ENCODE results near the gene WASHC1. TPM values are rescaled to one million over a fixed set of nuclear protein-coding genes. Genes with fewer than 3 reads are reported as not detected.
"Not testable (repeated sequence)": the region's sequence is repeated elsewhere in the genome, so short reads cannot be mapped to it uniquely, and the experiment has no call there.

The WASHC1 gene, protein sequence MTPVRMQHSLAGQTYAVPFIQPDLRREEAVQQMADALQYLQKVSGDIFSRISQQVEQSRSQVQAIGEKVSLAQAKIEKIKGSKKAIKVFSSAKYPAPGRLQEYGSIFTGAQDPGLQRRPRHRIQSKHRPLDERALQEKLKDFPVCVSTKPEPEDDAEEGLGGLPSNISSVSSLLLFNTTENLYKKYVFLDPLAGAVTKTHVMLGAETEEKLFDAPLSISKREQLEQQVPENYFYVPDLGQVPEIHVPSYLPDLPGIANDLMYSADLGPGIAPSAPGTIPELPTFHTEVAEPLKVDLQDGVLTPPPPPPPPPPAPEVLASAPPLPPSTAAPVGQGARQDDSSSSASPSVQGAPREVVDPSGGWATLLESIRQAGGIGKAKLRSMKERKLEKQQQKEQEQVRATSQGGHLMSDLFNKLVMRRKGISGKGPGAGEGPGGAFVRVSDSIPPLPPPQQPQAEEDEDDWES
- 10 to 100 TPM in 3 of 4 donors, 1 to 10 TPM in 1; 8.2 to 14.6 (median 12.1) TPM for total RNA-seq
- polyA plus RNA-seq = 10.8 TPM
- long read RNA-seq, donor 1, partial matches to known transcripts = 2 of 6 reads
- long read RNA-seq, donor 1, other reads (novel, unspliced or antisense) = 4 of 6 reads
- long read RNA-seq, donor 2, partial matches to known transcripts = 0 of 8 reads
- long read RNA-seq, donor 2, other reads (novel, unspliced or antisense) = 8 of 8 reads
- long read RNA-seq, donor 3, partial matches to known transcripts = 2 of 10 reads
- long read RNA-seq, donor 3, other reads (novel, unspliced or antisense) = 8 of 10 reads
- long read RNA-seq, donor 4, partial matches to known transcripts = 0 of 3 reads
- long read RNA-seq, donor 4, other reads (novel, unspliced or antisense) = 3 of 3 reads

DNA sequence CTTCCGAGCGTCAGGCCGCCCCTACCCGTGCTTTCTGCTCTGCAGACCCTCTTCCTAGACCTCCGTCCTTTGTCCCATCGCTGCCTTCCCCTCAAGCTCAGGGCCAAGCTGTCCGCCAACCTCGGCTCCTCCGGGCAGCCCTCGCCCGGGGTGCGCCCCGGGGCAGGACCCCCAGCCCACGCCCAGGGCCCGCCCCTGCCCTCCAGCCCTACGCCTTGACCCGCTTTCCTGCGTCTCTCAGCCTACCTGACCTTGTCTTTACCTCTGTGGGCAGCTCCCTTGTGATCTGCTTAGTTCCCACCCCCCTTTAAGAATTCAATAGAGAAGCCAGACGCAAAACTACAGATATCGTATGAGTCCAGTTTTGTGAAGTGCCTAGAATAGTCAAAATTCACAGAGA lies at the start of gene WASHC1:
Gene WASHC1 (minus strand): TSS at position 101 of the 400 bp plus-strand sequence. CDS start 4,457 bp downstream, outside the sequence.
- H3K4me1 ChIP-seq (ENCODE audit: control insufficient read depth, insufficient read depth, low read length); H3K27ac ChIP-seq (ENCODE audit: low read length); DNase-seq; intact Hi-C loops (cut with DNase I); H3K27me3 ChIP-seq (ENCODE audit: control insufficient read depth, insufficient read depth); H3K9me3 ChIP-seq (ENCODE audit: control insufficient read depth, low read length); ATAC-seq: not testable (repeated sequence)
- peak within 1 kb of the TSS; percentile 50 for H3K4me3 ChIP-seq (ENCODE audit: low read length)
- 13% methylated on average over 3 of the region's 20 CpGs for WGBS

DNA sequence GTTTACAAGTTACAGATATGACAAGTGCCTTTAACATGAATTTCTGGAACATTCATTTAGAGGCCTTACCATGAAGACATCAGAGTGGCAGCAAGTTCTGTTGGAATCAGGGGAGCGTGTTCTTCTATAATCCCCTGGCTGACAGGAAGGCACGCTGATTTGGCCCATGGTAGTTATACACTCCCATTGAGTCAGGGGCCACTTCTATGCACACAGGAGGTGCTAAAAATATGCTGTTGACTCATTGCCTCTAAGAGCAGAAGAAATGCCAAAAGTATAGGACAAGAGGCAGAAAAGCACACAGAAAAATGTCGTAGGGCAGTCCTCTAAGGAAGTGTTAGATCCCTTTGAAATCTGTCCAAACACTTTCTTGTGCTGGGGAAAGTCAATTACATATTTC lies 49.1 kb upstream of the WASHC1 start:
- intact Hi-C loops (cut with DNase I); H3K27ac ChIP-seq (ENCODE audit: low read length); H3K9me3 ChIP-seq (ENCODE audit: control insufficient read depth, low read length); DNase-seq; ATAC-seq; H3K4me3 ChIP-seq (ENCODE audit: low read length); H3K4me1 ChIP-seq (ENCODE audit: control insufficient read depth, insufficient read depth, low read length); H3K27me3 ChIP-seq (ENCODE audit: control insufficient read depth, insufficient read depth): not testable (repeated sequence)
- WGBS = 76% methylated on average over 3 of the region's 3 CpGs

DNA sequence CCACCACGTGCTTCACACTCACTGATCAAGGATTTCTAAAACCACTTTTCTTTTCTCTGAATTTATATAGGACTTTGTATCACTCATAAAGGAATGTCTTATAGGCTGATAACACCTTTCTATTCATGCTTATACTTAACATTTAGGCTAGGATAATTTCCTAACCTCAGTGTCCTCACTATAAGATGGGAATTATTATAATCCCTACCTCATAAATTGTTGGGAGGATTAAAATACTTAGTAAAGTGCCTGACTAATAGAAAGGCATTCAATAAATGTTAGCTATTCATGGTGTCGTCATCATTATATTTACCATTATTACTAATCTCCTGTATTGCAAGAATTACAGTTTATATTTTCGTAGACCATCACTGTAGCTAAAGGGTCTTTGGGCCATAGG lies 47.1 kb upstream of the WASHC1 start:
- ATAC-seq; intact Hi-C loops (cut with DNase I); H3K4me3 ChIP-seq (ENCODE audit: low read length): not testable (repeated sequence)

DNA sequence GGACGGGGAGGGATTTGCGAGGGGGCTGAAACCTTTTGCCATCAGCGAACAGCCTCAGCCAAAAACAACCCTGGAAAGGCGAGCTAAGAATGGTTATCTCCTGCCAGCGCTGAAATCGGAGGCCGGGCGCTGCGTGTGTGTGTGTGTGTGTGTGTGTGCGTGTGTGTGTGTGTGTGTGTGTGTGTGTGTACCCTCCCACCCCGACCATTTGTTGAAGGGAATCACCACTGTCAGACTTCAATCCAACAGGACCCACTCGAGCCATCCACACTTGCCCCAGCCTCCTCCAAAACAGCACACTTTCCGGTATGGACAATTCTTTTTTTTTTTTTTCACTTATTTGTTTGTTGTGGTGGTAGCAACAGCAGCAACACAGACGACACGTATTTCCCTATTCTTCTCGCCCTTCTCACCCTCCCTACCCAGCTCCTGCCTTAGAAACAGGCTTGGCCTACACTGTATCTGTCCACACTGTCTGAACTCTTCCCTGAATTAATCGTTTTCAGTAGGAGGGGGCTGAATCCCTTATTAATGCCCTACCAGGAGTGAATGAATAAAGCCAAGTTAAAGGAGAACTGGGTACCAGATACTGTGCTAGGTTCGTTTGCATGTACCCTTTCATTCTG lies 44.8 kb upstream of the WASHC1 start:
- ATAC-seq (peak; percentile 30 to 33), DNase-seq (peak in 1 of 3 donors; percentile 27)
- intact Hi-C loops (cut with DNase I); H3K9me3 ChIP-seq (ENCODE audit: control insufficient read depth, low read length); H3K27ac ChIP-seq (ENCODE audit: low read length); H3K4me1 ChIP-seq (ENCODE audit: control insufficient read depth, insufficient read depth, low read length); H3K27me3 ChIP-seq (ENCODE audit: control insufficient read depth, insufficient read depth): not testable (repeated sequence)
- H3K4me3 ChIP-seq (ENCODE audit: low read length) = peak overlapping the region; percentile 62
- 12% methylated on average over 17 of the region's 18 CpGs for WGBS

More for the DNA sequence above, 47.1 kb upstream of the WASHC1 start:
- H3K9me3 ChIP-seq (ENCODE audit: control insufficient read depth, low read length); H3K27ac ChIP-seq (ENCODE audit: low read length); DNase-seq; H3K27me3 ChIP-seq (ENCODE audit: control insufficient read depth, insufficient read depth); H3K4me1 ChIP-seq (ENCODE audit: control insufficient read depth, insufficient read depth, low read length): not testable (repeated sequence)
- 71% methylated on average over 3 of the region's 3 CpGs for WGBS

DNA sequence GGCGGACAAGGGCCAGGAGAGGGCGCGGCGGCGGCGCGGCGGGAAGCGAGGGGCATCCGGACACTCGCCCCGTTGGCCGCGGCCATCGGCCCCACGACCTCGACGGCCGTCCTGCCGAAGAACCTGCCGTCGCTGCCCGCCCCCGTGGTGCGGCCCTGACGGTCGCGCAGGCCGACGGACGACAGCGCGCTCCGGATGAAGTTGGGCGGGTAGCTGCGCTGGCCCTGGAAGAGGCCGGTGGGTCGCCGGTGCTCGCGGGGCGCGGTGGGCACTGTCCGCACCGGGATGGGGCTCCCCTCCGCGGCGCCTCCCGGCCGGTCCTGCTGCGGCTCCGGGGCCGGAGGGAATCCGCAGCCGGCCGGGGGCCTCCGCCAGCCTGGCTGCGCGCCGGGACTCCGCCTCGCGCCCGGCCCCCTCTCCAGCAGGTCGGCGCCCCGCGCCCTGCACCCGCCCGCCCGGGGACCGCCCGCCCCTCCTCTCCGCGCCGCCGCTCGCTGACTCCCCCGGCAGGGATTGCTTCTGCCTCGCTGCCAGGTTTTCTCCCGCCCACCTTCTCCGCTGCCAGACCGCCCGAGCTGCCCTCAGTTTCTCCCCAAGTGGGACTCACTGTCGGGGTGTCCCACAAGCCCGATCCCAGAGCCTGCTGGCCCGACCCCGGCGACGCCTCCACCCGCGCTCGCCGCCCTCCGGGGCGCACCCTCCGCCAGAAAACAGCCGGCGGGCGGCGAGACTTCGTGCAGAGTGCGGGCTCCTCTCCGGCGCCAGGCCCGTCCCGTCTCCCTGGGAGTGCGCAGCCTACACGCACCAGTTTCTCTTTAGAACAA lies 44.0 kb upstream of the WASHC1 start:
- H3K27ac ChIP-seq (ENCODE audit: low read length); intact Hi-C loops (cut with DNase I); H3K4me1 ChIP-seq (ENCODE audit: control insufficient read depth, insufficient read depth, low read length); H3K9me3 ChIP-seq (ENCODE audit: control insufficient read depth, low read length); H3K27me3 ChIP-seq (ENCODE audit: control insufficient read depth, insufficient read depth): not testable (repeated sequence)
- DNase-seq (peak; percentile 14 to 77 (median 76)), ATAC-seq (peak; percentile 73 to 76)
- H3K4me3 ChIP-seq (ENCODE audit: low read length) = peak overlapping the region; percentile 62
- WGBS = under 1% methylated on average over 103 of the region's 109 CpGs

DNA sequence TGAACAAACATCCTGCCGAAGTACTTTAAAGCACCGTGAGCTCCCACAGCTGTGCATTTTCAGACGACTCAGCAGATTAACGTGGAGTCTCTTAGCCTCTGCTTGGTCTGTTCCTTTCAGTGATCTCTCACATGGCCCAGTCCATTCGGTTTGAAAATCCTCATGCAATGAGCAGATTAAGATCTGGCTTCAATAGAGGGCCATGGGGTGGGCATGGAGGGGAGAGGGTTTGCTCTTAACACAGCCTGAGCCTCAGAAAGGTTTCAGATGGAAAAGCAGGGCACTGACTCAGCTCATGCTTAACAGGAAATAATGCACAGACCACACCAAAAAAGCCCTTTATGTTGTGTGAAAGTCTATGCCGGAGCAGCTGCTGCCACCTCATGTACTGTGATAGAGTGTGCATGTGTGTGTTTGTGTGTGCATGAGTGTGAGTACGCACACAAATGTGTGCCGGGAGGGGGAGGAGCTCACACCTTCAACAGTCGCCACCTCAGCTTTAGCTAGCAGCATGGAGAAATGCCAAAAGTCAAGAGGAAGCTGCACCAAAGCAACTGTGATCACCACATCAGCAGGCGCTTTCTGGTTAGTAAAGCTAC lies 33.9 kb upstream of the WASHC1 start:
- DNase-seq (peak in 2 of 3 donors; percentile 29 to 35), ATAC-seq (peak; percentile 60 to 72)
- H3K27me3 ChIP-seq (ENCODE audit: control insufficient read depth, insufficient read depth); H3K9me3 ChIP-seq (ENCODE audit: control insufficient read depth, low read length); H3K4me1 ChIP-seq (ENCODE audit: control insufficient read depth, insufficient read depth, low read length); intact Hi-C loops (cut with DNase I); H3K27ac ChIP-seq (ENCODE audit: low read length); H3K4me3 ChIP-seq (ENCODE audit: low read length): not testable (repeated sequence)
- 5% methylated on average over 8 of the region's 10 CpGs for WGBS

DNA sequence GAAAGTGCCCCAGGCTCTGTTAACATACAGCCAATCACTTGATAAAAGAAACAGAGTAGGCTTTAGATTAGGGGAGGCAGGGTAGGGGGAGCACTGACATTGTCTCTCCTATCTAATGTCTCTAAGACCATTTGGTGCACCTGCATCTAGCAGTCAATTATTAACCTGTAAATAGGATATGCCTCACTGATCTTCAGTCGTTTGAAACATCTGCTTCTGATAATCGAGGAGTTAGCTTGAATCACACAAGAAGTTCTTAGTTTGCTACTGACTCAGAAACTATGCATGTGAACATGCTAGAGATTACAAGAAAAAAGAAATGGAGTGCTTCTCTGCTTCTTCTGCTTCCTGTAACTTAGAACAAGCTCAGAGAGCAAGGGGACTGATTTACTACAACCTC lies 23.4 kb upstream of the WASHC1 start:
- WGBS = 38% methylated on average over 2 of the region's 2 CpGs
- H3K27me3 ChIP-seq (ENCODE audit: control insufficient read depth, insufficient read depth); intact Hi-C loops (cut with DNase I); DNase-seq; H3K4me3 ChIP-seq (ENCODE audit: low read length); H3K9me3 ChIP-seq (ENCODE audit: control insufficient read depth, low read length); H3K27ac ChIP-seq (ENCODE audit: low read length); ATAC-seq; H3K4me1 ChIP-seq (ENCODE audit: control insufficient read depth, insufficient read depth, low read length): not testable (repeated sequence)

DNA sequence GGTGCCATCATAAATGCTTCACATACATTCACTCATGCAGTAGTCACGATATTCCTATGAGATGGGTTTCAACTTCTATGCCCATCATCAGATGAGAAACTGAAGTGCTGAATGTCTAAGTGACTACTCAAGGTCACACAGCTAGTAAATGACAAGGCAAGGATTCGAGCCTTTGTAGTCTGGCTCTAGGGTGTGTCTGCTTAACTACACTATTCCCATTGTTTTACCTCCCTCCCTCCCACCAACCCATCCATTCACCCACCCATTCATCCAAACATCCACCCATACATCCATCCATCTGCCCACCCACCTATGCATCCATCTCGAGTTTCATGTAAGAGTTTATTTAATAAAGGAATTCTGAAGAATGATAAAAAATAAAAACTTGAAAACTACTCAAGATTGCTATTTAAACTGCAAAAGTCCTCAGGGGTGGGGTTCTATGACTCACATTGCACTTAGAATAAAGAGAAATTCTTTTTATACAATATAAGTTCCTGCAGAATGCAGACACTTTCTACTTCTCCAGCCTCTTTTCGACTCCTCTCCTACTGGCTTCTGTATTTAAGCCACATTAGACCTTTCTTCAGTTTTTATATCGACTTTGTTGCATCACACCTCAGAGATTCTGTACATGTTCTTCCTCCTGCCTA lies 19.1 kb upstream of the WASHC1 start:
- H3K9me3 ChIP-seq (ENCODE audit: control insufficient read depth, low read length); ATAC-seq; H3K27me3 ChIP-seq (ENCODE audit: control insufficient read depth, insufficient read depth); DNase-seq; intact Hi-C loops (cut with DNase I); H3K4me1 ChIP-seq (ENCODE audit: control insufficient read depth, insufficient read depth, low read length); H3K27ac ChIP-seq (ENCODE audit: low read length); H3K4me3 ChIP-seq (ENCODE audit: low read length): not testable (repeated sequence)
- 64% methylated on average over 5 of the region's 5 CpGs for WGBS

DNA sequence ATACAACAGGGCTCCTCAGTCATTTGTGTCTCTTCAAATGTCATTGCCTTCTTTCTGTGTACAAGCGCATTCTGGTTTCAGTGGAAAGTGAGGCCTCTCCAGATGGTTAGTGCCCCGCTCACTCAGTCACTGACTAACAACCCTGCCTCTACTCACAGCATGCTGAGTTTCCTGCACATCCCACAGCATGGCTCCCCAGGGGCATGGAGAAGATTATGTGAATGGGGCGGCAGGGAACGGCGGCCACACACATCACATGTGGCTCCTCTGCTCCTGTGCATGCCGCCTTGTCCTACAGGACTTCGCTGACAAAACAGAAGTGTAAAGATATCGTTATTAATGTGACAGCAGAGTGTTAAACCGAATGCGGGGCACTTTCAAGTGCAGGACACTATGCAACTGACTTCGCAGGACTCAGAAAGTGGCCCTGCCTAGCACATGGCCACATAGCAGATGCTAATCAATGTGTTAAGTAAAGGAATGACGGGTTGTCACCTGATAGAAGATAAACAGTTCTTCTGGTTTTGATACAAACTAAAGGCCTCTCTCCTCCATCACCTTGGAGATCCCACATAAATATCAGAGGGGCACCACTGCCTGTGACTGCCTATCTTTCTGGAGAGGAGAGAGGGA lies 17.5 kb upstream of the WASHC1 start:
- peak; percentile 29 to 32 for ATAC-seq
- intact Hi-C loops (cut with DNase I) = not testable (repeated sequence)

More for the DNA sequence above, 17.5 kb upstream of the WASHC1 start:
- not testable (repeated sequence) for H3K9me3 ChIP-seq (ENCODE audit: control insufficient read depth, low read length); H3K27me3 ChIP-seq (ENCODE audit: control insufficient read depth, insufficient read depth); H3K4me1 ChIP-seq (ENCODE audit: control insufficient read depth, insufficient read depth, low read length); H3K27ac ChIP-seq (ENCODE audit: low read length); H3K4me3 ChIP-seq (ENCODE audit: low read length)
- 49% methylated on average over 11 of the region's 12 CpGs for WGBS
- peak in 1 of 3 donors; percentile 37 for DNase-seq
